Epithelial cell of umbilical artery (primary cell): Measurements from ENCODE around the gene NCF4. TPM values are rescaled to one million over a fixed set of nuclear protein-coding genes. Genes with fewer than 3 reads are reported as not detected.

Experiments used
- total RNA-seq: library from RNA; depleted of rRNA; stranded (reverse); fragments of >200 nt; gene quantifications from 2 replicates; pipeline ENCODE4 v1.2.3, GENCODE V29; 2014

NCF4 gene
- total RNA-seq: under 0.01 TPM in 1 of 2 replicates, not detected in the other

DNA sequence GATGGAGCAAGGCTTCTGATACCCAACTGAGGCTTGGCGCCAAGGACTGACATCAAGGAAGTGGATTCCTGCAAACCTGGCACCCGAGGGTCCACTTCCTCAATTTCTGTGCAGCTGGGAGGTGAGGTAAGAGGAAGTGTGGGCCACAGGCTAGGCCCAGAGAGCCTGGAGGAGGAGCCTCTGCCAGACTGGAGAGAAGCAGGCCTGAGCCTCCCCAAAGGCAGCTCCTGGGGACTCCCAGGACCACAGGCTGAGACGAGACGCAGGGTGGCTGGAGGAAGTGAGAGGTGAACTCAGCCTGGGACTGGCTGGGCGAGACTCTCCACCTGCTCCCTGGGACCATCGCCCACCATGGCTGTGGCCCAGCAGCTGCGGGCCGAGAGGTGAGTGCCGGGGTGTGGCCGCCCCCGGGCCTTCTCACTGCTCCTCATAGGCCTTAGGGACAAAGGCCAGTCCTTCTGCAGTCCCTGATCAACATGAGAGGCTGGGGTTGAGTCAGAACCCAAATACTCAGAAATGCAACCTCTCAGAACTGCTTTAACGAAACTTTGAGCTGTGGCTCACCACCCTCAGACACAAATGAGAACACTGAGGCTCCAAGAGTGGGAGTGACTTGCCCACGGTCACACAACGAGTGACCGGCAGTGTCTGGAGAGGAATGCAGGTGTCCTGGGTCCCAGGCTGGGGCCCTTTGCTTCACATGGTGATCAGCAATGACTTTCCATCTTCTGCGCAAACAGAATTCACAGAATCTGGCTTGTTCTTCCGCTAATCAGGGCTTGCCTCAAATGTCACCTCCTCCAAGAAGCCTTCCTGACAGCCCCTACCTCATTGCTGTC is at the start of gene NCF4:
Gene NCF4, plus strand, starts transcription at position 186 of the 839 bp plus-strand sequence. Its CDS starts 166 bp downstream, at position 352.

DNA sequence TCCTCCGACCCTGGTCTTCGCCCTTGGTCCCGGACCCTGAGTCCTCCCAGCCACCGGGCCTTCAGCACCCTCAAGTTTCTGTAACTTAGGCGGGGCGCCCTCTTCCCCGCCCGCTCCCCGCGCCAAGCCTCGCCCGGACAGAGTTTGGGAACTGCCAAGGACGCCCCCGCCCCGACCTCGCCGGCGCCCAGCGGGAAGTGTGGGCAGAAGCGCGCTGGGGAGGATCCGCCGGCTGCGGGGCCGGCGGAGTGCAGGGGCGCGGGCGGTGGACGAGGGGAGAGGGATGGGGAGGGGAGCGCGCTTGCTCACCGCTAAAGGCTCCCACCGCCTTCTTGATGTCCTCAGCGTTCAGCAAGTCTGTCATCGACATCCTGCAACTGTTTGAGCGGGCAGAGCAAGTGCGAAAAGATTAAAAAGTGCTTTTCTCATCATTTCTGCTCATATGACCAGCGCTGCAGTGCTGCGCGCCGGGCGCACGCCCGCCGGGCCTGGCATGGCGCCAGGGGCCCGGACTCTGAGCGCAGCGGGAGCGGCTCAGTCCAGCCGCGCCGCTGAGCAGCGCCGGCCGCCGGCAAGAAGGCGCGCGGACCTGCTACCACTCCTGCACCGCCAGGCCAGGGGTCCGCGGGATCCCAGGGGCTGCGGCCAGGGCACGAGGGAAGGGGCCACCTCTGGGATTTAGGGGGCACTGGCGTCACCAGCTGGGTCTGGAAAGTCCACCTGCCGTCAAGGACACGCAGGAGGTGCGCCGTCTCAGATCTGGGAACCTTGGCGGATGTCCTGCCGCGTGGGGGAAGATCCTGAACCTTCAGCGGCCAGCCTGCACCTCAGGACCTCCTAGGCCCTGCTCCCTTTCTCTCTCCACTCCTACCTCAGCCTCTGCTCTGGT is 43.9 kb upstream of the NCF4 start, which contains the start of gene PVALB:
Gene PVALB, minus strand, starts transcription at position 400 of the 889 bp plus-strand sequence. Its CDS starts 30 bp downstream, at position 370.

GRCh38 chr22:36913427-36914389 is 52.9 kb downstream of the NCF4 start, which contains the start of gene CSF2RB:
Gene CSF2RB, plus strand, starts transcription at chr22:36913628. Its CDS starts 8,580 bp downstream, at chr22:36922208.

Other genes starting within 250 kb of the NCF4 start
- not detected in 2 replicates for gene CACNG2, start 157.3 kb upstream of the NCF4 start, total RNA-seq
- gene IFT27, start 84.9 kb upstream of the NCF4 start, total RNA-seq: 21.4 and 28.4 TPM in 2 replicates
- not detected in 2 replicates for gene PVALB, start 44.0 kb upstream of the NCF4 start, total RNA-seq
- 15.6 and 19.1 TPM in 2 replicates for gene CSF2RB, start 52.6 kb downstream of the NCF4 start, total RNA-seq
- gene TST, start 158.4 kb downstream of the NCF4 start, total RNA-seq: 83.5 and 89.5 TPM in 2 replicates
- gene MPST, start 158.7 kb downstream of the NCF4 start, total RNA-seq: 137 and 154 TPM in 2 replicates
- gene KCTD17, start 190.7 kb downstream of the NCF4 start, total RNA-seq: 31.5 and 39.5 TPM in 2 replicates
- gene TMPRSS6, start 248.7 kb downstream of the NCF4 start, total RNA-seq: not detected in 2 replicates